Effector memory CD8-positive, alpha-beta T cell (primary cell): ENCODE measurements around the gene WDFY1.
"Not testable (repeated sequence)": the region's sequence is repeated elsewhere in the genome, so short reads cannot be mapped to it uniquely, and the experiment has no call there.

ENCODE experiments used
- ATAC-seq: fragments of 150-1000 bp; cut with Tn5 transposase; replicated peaks from 2 replicates; pipeline ENCODE4 v1.10.0; 2021; ENCODE audit warnings: mild to moderate bottlenecking, moderate library complexity
- DNase-seq, 3 experiments: peaks; one replicate each; pipeline ENCODE4 v3.0.0; 2021
- H3K27ac Mint-ChIP-seq, 2 donors: one replicate each; pipeline ENCODE4 v1.8.0; 2022; ENCODE audit warnings: mild to moderate bottlenecking in 2 of 2, mixed read lengths in 2 of 2, moderate library complexity in 2 of 2
- H3K27me3 Mint-ChIP-seq, 2 donors: one replicate each; pipeline ENCODE4 v1.8.0; 2022; ENCODE audit warnings: mixed read lengths in 2 of 2
- H3K36me3 Mint-ChIP-seq: one replicate; pipeline ENCODE4 v1.8.0; 2022; ENCODE audit warnings: mild to moderate bottlenecking, moderate library complexity, mixed read lengths; ENCODE audit not compliant: insufficient read depth
- H3K4me1 Mint-ChIP-seq, 2 donors: one replicate each; pipeline ENCODE4 v1.8.0; 2022; ENCODE audit warnings: low read depth in 2 of 2, mixed read lengths in 2 of 2
- H3K4me3 Mint-ChIP-seq, 2 donors: one replicate each; pipeline ENCODE4 v1.8.0; 2022; ENCODE audit warnings: mild to moderate bottlenecking in 2 of 2, mixed read lengths in 2 of 2, moderate library complexity in 2 of 2
- H3K9me3 Mint-ChIP-seq, 2 donors: one replicate each; pipeline ENCODE4 v1.8.0; 2022; ENCODE audit warnings: mixed read lengths in 2 of 2

Gene WDFY1

GRCh38 chr2:223890721-223891120, 54.4 kb downstream of the WDFY1 start:
- Mint-ChIP-seq H3K9me3 (no peaks in the 10 kb centered on the region), H3K27me3 (no peaks in the 10 kb centered on the region), H3K4me3 (no peak overlapping the region), H3K27ac (no peak overlapping the region), H3K36me3 (peaks cover 47% of the 10 kb centered on the region), H3K4me1 (peaks cover 0 to 3% of the 10 kb centered on the region in 2 donors)
- no peak for ATAC-seq
- DNase-seq: no peak

- Mint-ChIP-seq H3K27ac (peak overlapping the region in 1 of 2 donors; percentile 19), H3K4me3 (no peak overlapping the region), H3K4me1 (no peaks in the 10 kb centered on the region), H3K36me3 (peaks cover 48% of the 10 kb centered on the region), H3K27me3 (no peaks in the 10 kb centered on the region), H3K9me3 (no peaks in the 10 kb centered on the region)
- ATAC-seq (no peak), DNase-seq (no peak)
Measured at GRCh38 chr2:223889229-223889628, 55.9 kb downstream of the WDFY1 start.

GRCh38 chr2:223888251-223888650, 56.9 kb downstream of the WDFY1 start:
- Mint-ChIP-seq H3K4me1 (no peaks in the 10 kb centered on the region), H3K27ac (peak overlapping the region in 1 of 2 donors; percentile 28), H3K27me3 (no peaks in the 10 kb centered on the region), H3K9me3 (no peaks in the 10 kb centered on the region), H3K36me3 (peaks cover 47% of the 10 kb centered on the region), H3K4me3 (no peak overlapping the region)
- no peak for ATAC-seq
- DNase-seq: no peak

GRCh38 chr2:223887127-223887526, 58.0 kb downstream of the WDFY1 start:
- no peak for DNase-seq
- Mint-ChIP-seq H3K27ac (no peak overlapping the region), H3K4me1 (peaks cover 0 to 2% of the 10 kb centered on the region in 2 donors), H3K4me3 (no peak overlapping the region), H3K9me3 (no peaks in the 10 kb centered on the region), H3K36me3 (peaks cover 47% of the 10 kb centered on the region), H3K27me3 (no peaks in the 10 kb centered on the region)
- ATAC-seq: no peak

GRCh38 chr2:223886726-223887125, 58.4 kb downstream of the WDFY1 start:
- H3K36me3 Mint-ChIP-seq: peaks cover 51% of the 10 kb centered on the region
- no peak overlapping the region for H3K4me3 Mint-ChIP-seq
- ATAC-seq (no peak), DNase-seq (no peak)
- no peaks in the 10 kb centered on the region for H3K9me3 Mint-ChIP-seq
- peaks cover 2 to 6% of the 10 kb centered on the region in 2 donors for H3K4me1 Mint-ChIP-seq
- H3K27ac Mint-ChIP-seq: no peak overlapping the region
- no peaks in the 10 kb centered on the region for H3K27me3 Mint-ChIP-seq

GRCh38 chr2:223884399-223884798, 60.7 kb downstream of the WDFY1 start:
- ATAC-seq: no peak
- H3K27ac Mint-ChIP-seq: peak overlapping the region; percentile 49 to 64
- peaks cover 71% of the 10 kb centered on the region for H3K36me3 Mint-ChIP-seq
- H3K4me3 Mint-ChIP-seq: no peak overlapping the region
- no peaks in the 10 kb centered on the region for H3K27me3 Mint-ChIP-seq
- peaks cover 3 to 8% of the 10 kb centered on the region in 2 donors for H3K4me1 Mint-ChIP-seq
- no peaks in the 10 kb centered on the region for H3K9me3 Mint-ChIP-seq
- no peak for DNase-seq

GRCh38 chr2:223882715-223883114, 62.4 kb downstream of the WDFY1 start:
- peaks cover 3 to 8% of the 10 kb centered on the region in 2 donors for H3K4me1 Mint-ChIP-seq
- H3K27ac Mint-ChIP-seq: peak overlapping the region; percentile 83 to 95
- H3K36me3 Mint-ChIP-seq: peaks cover 70% of the 10 kb centered on the region
- ATAC-seq (no peak), DNase-seq (no peak)
- no peaks in the 10 kb centered on the region for H3K27me3 Mint-ChIP-seq
- H3K9me3 Mint-ChIP-seq: no peaks in the 10 kb centered on the region
- peak overlapping the region in 1 of 2 donors; percentile 67 for H3K4me3 Mint-ChIP-seq

- Mint-ChIP-seq H3K27ac (peak overlapping the region in 1 of 2 donors; percentile 83), H3K36me3 (peaks cover 70% of the 10 kb centered on the region)
- ATAC-seq: no peak
Measured at GRCh38 chr2:223880796-223881195, 64.3 kb downstream of the WDFY1 start.

GRCh38 chr2:223877721-223878410, 67.3 kb downstream of the WDFY1 start:
- H3K4me3 Mint-ChIP-seq: no peak overlapping the region
- no peaks in the 10 kb centered on the region for H3K9me3 Mint-ChIP-seq
- ATAC-seq (no peak), DNase-seq (no peak)
- peaks cover 59% of the 10 kb centered on the region for H3K36me3 Mint-ChIP-seq
- H3K27me3 Mint-ChIP-seq: no peaks in the 10 kb centered on the region
- peak overlapping the region in 1 of 2 donors; percentile 36 for H3K27ac Mint-ChIP-seq
- peaks cover 3 to 8% of the 10 kb centered on the region in 2 donors for H3K4me1 Mint-ChIP-seq

More at GRCh38 chr2:223880796-223881195, 64.3 kb downstream of the WDFY1 start:
- DNase-seq: no peak
- Mint-ChIP-seq H3K4me3 (no peak overlapping the region), H3K4me1 (peaks cover 3 to 8% of the 10 kb centered on the region in 2 donors), H3K27me3 (no peaks in the 10 kb centered on the region), H3K9me3 (no peaks in the 10 kb centered on the region)

- no peak for ATAC-seq
- Mint-ChIP-seq H3K36me3 (peaks cover 29% of the 10 kb centered on the region), H3K4me3 (no peak overlapping the region)
Measured at GRCh38 chr2:223873672-223874071, 71.5 kb downstream of the WDFY1 start.

GRCh38 chr2:223872772-223873171, 72.4 kb downstream of the WDFY1 start:
- not testable (repeated sequence) for DNase-seq, H3K4me1 Mint-ChIP-seq, H3K9me3 Mint-ChIP-seq, H3K27me3 Mint-ChIP-seq, H3K27ac Mint-ChIP-seq, H3K4me3 Mint-ChIP-seq, ATAC-seq
- peaks cover 22% of the 10 kb centered on the region for H3K36me3 Mint-ChIP-seq

More at GRCh38 chr2:223873672-223874071, 71.5 kb downstream of the WDFY1 start:
- no peaks in the 10 kb centered on the region for H3K27me3 Mint-ChIP-seq
- no peaks in the 10 kb centered on the region for H3K9me3 Mint-ChIP-seq
- H3K27ac Mint-ChIP-seq: no peak overlapping the region
- no peaks in the 10 kb centered on the region for H3K4me1 Mint-ChIP-seq
- no peak for DNase-seq

GRCh38 chr2:223871661-223872060, 73.5 kb downstream of the WDFY1 start:
- not testable (repeated sequence) for DNase-seq, H3K27me3 Mint-ChIP-seq, H3K4me1 Mint-ChIP-seq, ATAC-seq, H3K9me3 Mint-ChIP-seq, H3K4me3 Mint-ChIP-seq
- Mint-ChIP-seq H3K36me3 (peaks cover 13% of the 10 kb centered on the region), H3K27ac (peak overlapping the region in 1 of 2 donors; percentile 12)

GRCh38 chr2:223870840-223871611, 74.1 kb downstream of the WDFY1 start:
- H3K36me3 Mint-ChIP-seq: peaks cover 13% of the 10 kb centered on the region
- no peak overlapping the region for H3K4me3 Mint-ChIP-seq
- peak overlapping the region in 1 of 2 donors; percentile 12 for H3K27ac Mint-ChIP-seq
- ATAC-seq (no peak), DNase-seq (no peak)
- H3K4me1 Mint-ChIP-seq: peaks cover 4 to 7% of the 10 kb centered on the region in 2 donors
- H3K27me3 Mint-ChIP-seq: no peaks in the 10 kb centered on the region
- H3K9me3 Mint-ChIP-seq: no peaks in the 10 kb centered on the region

- DNase-seq (no peak), ATAC-seq (no peak)
- Mint-ChIP-seq H3K4me1 (peaks cover 18 to 19% of the 10 kb centered on the region in 2 donors), H3K27me3 (no peaks in the 10 kb centered on the region), H3K9me3 (no peaks in the 10 kb centered on the region), H3K36me3 (peaks cover 7% of the 10 kb centered on the region), H3K4me3 (no peak overlapping the region), H3K27ac (no peak overlapping the region)
Measured at GRCh38 chr2:223868005-223868404, 77.1 kb downstream of the WDFY1 start.
